HepG2 (cell line): ENCODE results near the gene ZNF628. TPM values are rescaled to one million over a fixed set of nuclear protein-coding genes. Genes with fewer than 3 reads are reported as not detected.
A peak's percentile ranks its signal among the peaks of the same experiment; 100 is the strongest.

ENCODE experiments used
- HNF4A ChIP-seq: sonication (generic); formaldehyde crosslinking; IDR thresholded peaks from 2 replicates; pipeline ENCODE4 v1.4.0; 2020; ENCODE audit warnings: missing genetic modification reagents
- KDM2A ChIP-seq: sonication (generic); formaldehyde crosslinking; IDR thresholded peaks from 2 replicates; pipeline ENCODE4 v1.4.0; 2020; ENCODE audit warnings: low read depth, missing genetic modification reagents, borderline replicate concordance
- LCORL ChIP-seq, 2 experiments: fragments of 450-650 bp in 1 of 2; sonication (generic) in 1 of 2; formaldehyde crosslinking in 1 of 2; IDR thresholded peaks; 2 replicates each; pipeline versions ENCODE4 v1.5.0 to v1.6.1; 2017 to 2020; ENCODE audit warnings: antibody characterized with exemption in 1 of 2, missing genetic modification reagents in 1 of 2
- POLR2A ChIP-seq, 2 experiments: IDR thresholded peaks; 2 replicates each; pipeline ENCODE4 v1.6.1; 2011; ENCODE audit warnings: low read depth in 2 of 2, low read length in 2 of 2, mild to moderate bottlenecking in 1 of 2, moderate library complexity in 1 of 2; ENCODE audit not compliant: insufficient read depth in 1 of 2
- ZBTB8A ChIP-seq: sonication (generic); formaldehyde crosslinking; IDR thresholded peaks from 2 replicates; pipeline ENCODE4 v1.4.0; 2020; ENCODE audit warnings: mild to moderate bottlenecking, low read depth, missing genetic modification reagents, borderline replicate concordance
- ZNF138 ChIP-seq: sonication (generic); formaldehyde crosslinking; IDR thresholded peaks from 2 replicates; pipeline ENCODE4 v1.5.0; 2020; ENCODE audit warnings: mild to moderate bottlenecking, low read depth, missing genetic modification reagents
- ZNF605 ChIP-seq: sonication (generic); formaldehyde crosslinking; IDR thresholded peaks from 2 replicates; pipeline ENCODE4 v1.8.0; 2022; ENCODE audit warnings: mild to moderate bottlenecking, missing genetic modification reagents
- polyA plus RNA-seq, 8 experiments: library from polyadenylated mRNA; depleted of rRNA in 3 of 8; stranded (reverse) in 7 of 8; unstranded in 1 of 8; fragments of >200 nt; fragmentation: Illumina TruSeq in 4 of 8; extraction: Trizol in 4 of 8; gene quantifications; 2 replicates each; pipeline versions ENCODE4 v1.2.1 to v1.2.3, GENCODE V29; 2011 to 2016; ENCODE audit warnings: low read depth in 4 of 8, missing spikeins in 1 of 8, mixed read lengths in 1 of 8; ENCODE audit not compliant: insufficient read depth in 1 of 8
- total RNA-seq, 5 experiments: library from RNA; depleted of rRNA; stranded (reverse); fragments of >200 nt; fragmentation: Illumina TruSeq; extraction: Trizol; gene quantifications; 2 replicates each; pipeline ENCODE4 v1.2.3, GENCODE V29; 2016; ENCODE audit warnings: low read depth in 1 of 5
- TF ChIP-seq, protein P1 (sequence below): sonication (generic); formaldehyde crosslinking; IDR thresholded peaks from 2 replicates; pipeline ENCODE4 v1.4.0; 2020; ENCODE audit warnings: missing genetic modification reagents
- TF ChIP-seq, protein P2 (sequence below): sonication (generic); formaldehyde crosslinking; IDR thresholded peaks from 2 replicates; pipeline ENCODE4 v1.4.0; 2020; ENCODE audit warnings: missing genetic modification reagents

ZNF628 gene
- total and polyA plus RNA-seq, 2 of the 13 experiments (the other 11 are each of a cell fraction or from before 2014, with no cell fraction given): 0.54 to 1.2 TPM

DNA sequence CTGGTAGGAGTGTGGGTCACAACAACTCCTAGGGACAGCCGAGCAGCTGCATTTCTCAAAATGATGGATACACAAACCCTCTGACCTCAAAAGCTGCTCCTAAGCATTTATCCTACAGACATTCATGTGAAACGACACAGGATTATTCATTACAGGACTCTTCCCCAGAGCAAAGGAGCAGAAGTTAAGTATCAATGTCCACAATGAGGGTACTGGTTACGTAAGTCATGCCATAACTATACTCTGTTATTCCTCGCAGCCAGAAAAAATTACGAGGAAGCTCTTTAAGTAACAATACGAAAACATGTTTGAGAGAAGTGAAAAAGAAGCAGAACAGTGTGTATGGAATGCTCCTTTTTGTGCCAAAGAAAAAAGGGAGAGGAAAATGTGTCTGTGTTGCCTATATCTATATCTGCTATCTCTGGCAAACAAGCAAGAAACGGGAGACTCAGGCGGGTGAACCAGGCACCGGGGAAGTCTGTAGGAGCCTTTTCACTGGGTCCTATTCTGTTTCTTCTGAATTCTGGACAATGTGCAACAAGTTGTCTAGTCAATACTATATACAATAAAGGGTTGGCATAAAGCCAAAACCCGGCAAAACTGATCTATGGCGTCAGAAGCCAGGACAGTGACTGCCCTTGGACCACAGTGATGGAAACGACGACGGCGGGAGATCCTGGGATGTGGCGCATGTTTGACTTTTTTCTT lies 16.3 kb upstream of the ZNF628 start (continued):
- TF ChIP-seq POLR2A (IDR thresholded peaks at IDR 0.05; ENCODE audit: insufficient read depth in 1 of 2, low read depth in 2 of 2, low read length in 2 of 2) (peak in 1 of 2 experiments; percentile 25; a peak in 1 of 4 replicates), LCORL (IDR thresholded peaks at IDR 0.05) (no peak), LCORL (CRISPR knock-in tag; IDR thresholded peaks at IDR 0.05) (0 out of 2 replicates have a peak, but pooled peaks have one; percentile 16), ZNF605 (CRISPR knock-in tag) (no peak), HNF4A (peak; percentile 66), KDM2A (0 out of 2 replicates have a peak, but pooled peaks have one; percentile 24), ZBTB8A (0 out of 2 replicates have a peak, but pooled peaks have one; percentile 19), ZNF138 (CRISPR knock-in tag) (no peak)
- TF ChIP-seq, protein P1, sequence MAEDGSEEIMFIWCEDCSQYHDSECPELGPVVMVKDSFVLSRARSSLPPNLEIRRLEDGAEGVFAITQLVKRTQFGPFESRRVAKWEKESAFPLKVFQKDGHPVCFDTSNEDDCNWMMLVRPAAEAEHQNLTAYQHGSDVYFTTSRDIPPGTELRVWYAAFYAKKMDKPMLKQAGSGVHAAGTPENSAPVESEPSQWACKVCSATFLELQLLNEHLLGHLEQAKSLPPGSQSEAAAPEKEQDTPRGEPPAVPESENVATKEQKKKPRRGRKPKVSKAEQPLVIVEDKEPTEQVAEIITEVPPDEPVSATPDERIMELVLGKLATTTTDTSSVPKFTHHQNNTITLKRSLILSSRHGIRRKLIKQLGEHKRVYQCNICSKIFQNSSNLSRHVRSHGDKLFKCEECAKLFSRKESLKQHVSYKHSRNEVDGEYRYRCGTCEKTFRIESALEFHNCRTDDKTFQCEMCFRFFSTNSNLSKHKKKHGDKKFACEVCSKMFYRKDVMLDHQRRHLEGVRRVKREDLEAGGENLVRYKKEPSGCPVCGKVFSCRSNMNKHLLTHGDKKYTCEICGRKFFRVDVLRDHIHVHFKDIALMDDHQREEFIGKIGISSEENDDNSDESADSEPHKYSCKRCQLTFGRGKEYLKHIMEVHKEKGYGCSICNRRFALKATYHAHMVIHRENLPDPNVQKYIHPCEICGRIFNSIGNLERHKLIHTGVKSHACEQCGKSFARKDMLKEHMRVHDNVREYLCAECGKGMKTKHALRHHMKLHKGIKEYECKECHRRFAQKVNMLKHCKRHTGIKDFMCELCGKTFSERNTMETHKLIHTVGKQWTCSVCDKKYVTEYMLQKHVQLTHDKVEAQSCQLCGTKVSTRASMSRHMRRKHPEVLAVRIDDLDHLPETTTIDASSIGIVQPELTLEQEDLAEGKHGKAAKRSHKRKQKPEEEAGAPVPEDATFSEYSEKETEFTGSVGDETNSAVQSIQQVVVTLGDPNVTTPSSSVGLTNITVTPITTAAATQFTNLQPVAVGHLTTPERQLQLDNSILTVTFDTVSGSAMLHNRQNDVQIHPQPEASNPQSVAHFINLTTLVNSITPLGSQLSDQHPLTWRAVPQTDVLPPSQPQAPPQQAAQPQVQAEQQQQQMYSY: no peak
- TF ChIP-seq, protein P2, sequence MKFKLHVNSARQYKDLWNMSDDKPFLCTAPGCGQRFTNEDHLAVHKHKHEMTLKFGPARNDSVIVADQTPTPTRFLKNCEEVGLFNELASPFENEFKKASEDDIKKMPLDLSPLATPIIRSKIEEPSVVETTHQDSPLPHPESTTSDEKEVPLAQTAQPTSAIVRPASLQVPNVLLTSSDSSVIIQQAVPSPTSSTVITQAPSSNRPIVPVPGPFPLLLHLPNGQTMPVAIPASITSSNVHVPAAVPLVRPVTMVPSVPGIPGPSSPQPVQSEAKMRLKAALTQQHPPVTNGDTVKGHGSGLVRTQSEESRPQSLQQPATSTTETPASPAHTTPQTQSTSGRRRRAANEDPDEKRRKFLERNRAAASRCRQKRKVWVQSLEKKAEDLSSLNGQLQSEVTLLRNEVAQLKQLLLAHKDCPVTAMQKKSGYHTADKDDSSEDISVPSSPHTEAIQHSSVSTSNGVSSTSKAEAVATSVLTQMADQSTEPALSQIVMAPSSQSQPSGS: 0 out of 2 replicates have a peak, but pooled peaks have one; percentile 23
